A549 (cell line): Measurements from ENCODE around the gene MAN1C1.

Source experiments
- CTCF ChIP-seq: fragments of >200 bp; sonication (Bioruptor Twin); formaldehyde crosslinking; IDR thresholded peaks from 3 replicates; pipeline ENCODE4 v1.5.1; 2016
- MYC ChIP-seq: IDR thresholded peaks from 2 replicates; pipeline ENCODE4 v1.6.1; 2012; ENCODE audit warnings: mild to moderate bottlenecking, inconsistent platforms, low read length, improper control_type of control experiment, borderline replicate concordance
- NFE2L2 ChIP-seq: fragments of 150-350 bp; conservative IDR thresholded peaks from 2 replicates; pipeline ENCODE4 v1.6.1; 2014; ENCODE audit warnings: low read length
- REST ChIP-seq: fragments of 200-600 bp; sonication (generic); IDR thresholded peaks from 2 replicates; pipeline ENCODE4 v1.6.1; 2016; ENCODE audit warnings: antibody characterized with exemption, mild to moderate bottlenecking, moderate library complexity

- no peak for TF ChIP-seq CTCF
- no peak for TF ChIP-seq MYC
- TF ChIP-seq NFE2L2 = no peak
- no peak for TF ChIP-seq REST
Observed at GRCh38 chr1:25727635-25728286, 111.2 kb downstream of the MAN1C1 start.
